Measurements from ENCODE around the gene UNC5C.

UNC5C gene

GRCh38 chr4:95394752-95395306 lies 153.9 kb downstream of the UNC5C start:
- no peak for DNase-seq (ENCODE audit: low read depth)

- no peak for DNase-seq (ENCODE audit: low read depth)
These were observed 155.0 kb downstream of the UNC5C start for GRCh38 chr4:95393821-95394220.

- DNase-seq (ENCODE audit: low read depth): no peak
These were observed 159.9 kb downstream of the UNC5C start for GRCh38 chr4:95388911-95389310.

GRCh38 chr4:95387719-95388118 lies 161.1 kb downstream of the UNC5C start:
- DNase-seq (ENCODE audit: low read depth): no peak

GRCh38 chr4:95386410-95386809 lies 162.4 kb downstream of the UNC5C start:
- no peak for DNase-seq (ENCODE audit: low read depth)

- DNase-seq (ENCODE audit: low read depth): no peak
These were observed 166.8 kb downstream of the UNC5C start for GRCh38 chr4:95381843-95382580.

- DNase-seq (ENCODE audit: low read depth): no peak
These were observed 169.1 kb downstream of the UNC5C start for GRCh38 chr4:95379633-95380032.

- no peak for DNase-seq (ENCODE audit: low read depth)
These were observed 171.3 kb downstream of the UNC5C start for GRCh38 chr4:95377366-95377900.

- no peak for DNase-seq (ENCODE audit: low read depth)
These were observed 177.1 kb downstream of the UNC5C start for GRCh38 chr4:95371476-95372224.

- DNase-seq (ENCODE audit: low read depth): no peak
These were observed 180.9 kb downstream of the UNC5C start for GRCh38 chr4:95367824-95368223.

- no peak for DNase-seq (ENCODE audit: low read depth)
These were observed 184.8 kb downstream of the UNC5C start for GRCh38 chr4:95363966-95364365.

- DNase-seq (ENCODE audit: low read depth): no peak
These were observed 185.2 kb downstream of the UNC5C start for GRCh38 chr4:95363559-95363925.

- DNase-seq (ENCODE audit: low read depth): no peak
These were observed 185.7 kb downstream of the UNC5C start for GRCh38 chr4:95362906-95363558.

GRCh38 chr4:95362066-95362465 lies 186.7 kb downstream of the UNC5C start:
- DNase-seq (ENCODE audit: low read depth): no peak

GRCh38 chr4:95361696-95361965 lies 187.1 kb downstream of the UNC5C start:
- DNase-seq (ENCODE audit: low read depth): no peak

- no peak for DNase-seq (ENCODE audit: low read depth)
These were observed 187.7 kb downstream of the UNC5C start for GRCh38 chr4:95360906-95361695.

- no peak for DNase-seq (ENCODE audit: low read depth)
These were observed 188.4 kb downstream of the UNC5C start for GRCh38 chr4:95360256-95360903.

- DNase-seq (ENCODE audit: low read depth): no peak
These were observed 190.4 kb downstream of the UNC5C start for GRCh38 chr4:95358421-95358820.

- DNase-seq (ENCODE audit: low read depth): no peak
These were observed 193.8 kb downstream of the UNC5C start for GRCh38 chr4:95355021-95355420.

GRCh38 chr4:95348418-95348817 lies 200.4 kb downstream of the UNC5C start:
- DNase-seq (ENCODE audit: low read depth): no peak

GRCh38 chr4:95343235-95343634 lies 205.5 kb downstream of the UNC5C start:
- DNase-seq (ENCODE audit: low read depth): no peak
